IMR-90 (cell line): Measurements from ENCODE around the gene PBXIP1.

Experiments
- CEBPB ChIP-seq: IDR thresholded peaks from 2 replicates; pipeline ENCODE4 v1.6.1; 2012; ENCODE audit warnings: low read depth, low read length, improper control_type of control experiment
- CTCF ChIP-seq: conservative IDR thresholded peaks from 2 replicates; pipeline ENCODE4 v1.5.1; 2012; ENCODE audit warnings: mild to moderate bottlenecking, low read depth, low read length, improper control_type of control experiment
- ELK1 ChIP-seq: fragments of 150-350 bp; IDR thresholded peaks from 2 replicates; pipeline ENCODE4 v1.6.1; 2016; ENCODE audit warnings: low read depth, mild to moderate bottlenecking, low read length, moderate library complexity, borderline replicate concordance
- FOS ChIP-seq: fragments of 150-350 bp; IDR thresholded peaks from 2 replicates; pipeline ENCODE4 v1.6.1; 2016; ENCODE audit warnings: low read depth, low read length
- MAFK ChIP-seq: IDR thresholded peaks from 2 replicates; pipeline ENCODE4 v1.6.1; 2012; ENCODE audit warnings: low read depth, low read length, improper control_type of control experiment
- MXI1 ChIP-seq: IDR thresholded peaks from 2 replicates; pipeline ENCODE4 v1.6.1; 2012; ENCODE audit warnings: low read depth, mild to moderate bottlenecking, low read length, moderate library complexity, borderline replicate concordance
- POLR2A ChIP-seq: IDR thresholded peaks from 2 replicates; pipeline ENCODE4 v1.6.1; 2012; ENCODE audit warnings: mild to moderate bottlenecking, low read depth, low read length
- RCOR1 ChIP-seq: IDR thresholded peaks from 2 replicates; pipeline ENCODE4 v1.6.1; 2012; ENCODE audit warnings: mild to moderate bottlenecking, low read length, improper control_type of control experiment; ENCODE audit not compliant: insufficient replicate concordance
- RFX5 ChIP-seq: IDR thresholded peaks from 2 replicates; pipeline ENCODE4 v1.8.0; 2012; ENCODE audit warnings: low read depth, mild to moderate bottlenecking, low read length, moderate library complexity
- USF2 ChIP-seq: fragments of 150-350 bp; IDR thresholded peaks from 2 replicates; pipeline ENCODE4 v1.6.1; 2017; ENCODE audit warnings: mild to moderate bottlenecking, antibody characterized with exemption, low read length, low read depth

- TF ChIP-seq POLR2A, result no peak
- TF ChIP-seq USF2, result no peak
- no peak for TF ChIP-seq CTCF
- no peak for TF ChIP-seq MXI1
- TF ChIP-seq MAFK, result no peak
- TF ChIP-seq FOS, result no peak
- TF ChIP-seq ELK1, result no peak
- TF ChIP-seq CEBPB, result no peak
- no peak for TF ChIP-seq RCOR1
- no peak for TF ChIP-seq RFX5
Measured at GRCh38 chr1:155000411-155000725, 44.5 kb upstream of the PBXIP1 start.
